ENCODE measurements around the gene BIRC5. TPM values are rescaled to one million over a fixed set of nuclear protein-coding genes. Genes with fewer than 3 reads are reported as not detected.
A peak's percentile ranks its signal among the peaks of the same experiment; 100 is the strongest.
"Not testable (repeated sequence)": the region's sequence is repeated elsewhere in the genome, so short reads cannot be mapped to it uniquely, and the experiment has no call there.

BIRC5 gene
- total RNA-seq, 3 donors from 2014 or later: 2.4 to 22.4 (median 4.7) TPM

DNA sequence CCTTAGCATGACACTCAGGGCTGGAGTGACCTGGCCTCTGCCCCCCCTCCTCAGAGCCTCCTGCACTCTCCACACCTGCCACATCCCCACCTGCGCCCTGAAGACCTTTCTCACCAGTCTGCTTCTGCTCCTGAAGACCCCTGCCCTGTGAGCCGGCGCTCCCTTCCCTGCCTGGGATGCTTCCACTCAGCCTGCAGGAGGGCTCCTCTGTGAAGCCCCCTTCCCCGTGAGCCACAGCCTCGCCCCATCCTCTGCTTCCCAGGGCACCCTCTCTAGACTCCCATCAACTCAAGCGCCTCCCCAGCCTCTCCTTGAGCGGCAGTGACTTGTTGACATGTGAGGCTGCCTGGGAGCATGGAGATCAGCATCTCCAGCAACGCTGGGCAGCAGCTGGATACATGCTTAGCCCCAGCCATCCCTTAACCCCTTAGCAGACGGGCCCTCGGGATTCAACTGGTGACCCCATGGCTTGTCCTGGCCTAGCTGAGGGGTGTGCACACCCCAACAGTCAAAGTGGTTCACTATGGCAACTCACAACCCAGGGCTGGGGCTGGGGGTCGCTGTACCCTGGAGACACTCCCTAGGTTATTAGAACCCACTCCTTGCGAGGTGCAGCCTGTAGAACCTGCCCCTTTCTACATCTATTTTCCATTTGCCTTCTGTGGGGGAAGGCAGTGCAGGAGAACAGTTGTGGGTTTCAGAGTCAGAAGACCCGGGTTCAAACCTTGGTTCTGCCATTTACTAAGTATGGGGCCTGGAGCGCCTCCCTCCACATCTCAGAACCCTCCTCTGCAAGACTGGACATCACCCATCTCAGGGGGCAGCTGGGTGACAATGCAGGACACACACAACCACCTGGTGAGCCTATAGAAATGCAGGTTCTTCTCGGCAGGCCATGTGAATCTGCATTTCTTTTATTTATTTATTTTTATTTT, 38.9 kb downstream of the BIRC5 start:
- Histone ChIP-seq H3K4me1 (ENCODE audit: low read depth) (peaks cover 21% of the 10 kb centered on the region), H3K4me3 (no peak overlapping the region), H3K9me3 (no peaks in the 10 kb centered on the region), H3K36me3 (ENCODE audit: low read depth) (no peaks in the 10 kb centered on the region)
- intact Hi-C loops (cut with DNase I, micrococcal nuclease): loop anchor here in 1 of 2 donors (10.0 kb wide), 1 partner anchor 172 kb away; no protein-coding TSS in a partner anchor
- ATAC-seq (no peak), DNase-seq (no peak)
- no peak for TF ChIP-seq CTCF (IDR thresholded peaks at IDR 0.05)

DNA sequence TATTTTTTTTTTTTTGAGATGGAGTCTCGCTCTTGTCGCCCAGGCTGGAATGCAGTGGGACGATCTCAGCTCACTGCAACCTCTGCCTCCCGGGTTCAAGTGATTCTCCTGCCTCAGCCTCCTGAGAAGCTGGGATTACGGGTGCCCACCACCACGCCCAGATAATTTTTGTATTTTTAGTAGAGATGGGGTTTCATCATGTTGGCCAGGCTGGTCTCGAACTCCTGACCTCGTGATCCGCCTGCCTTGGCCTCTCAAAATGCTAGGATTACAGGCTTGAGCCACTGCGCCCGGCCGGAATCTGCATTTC, 39.5 kb downstream of the BIRC5 start:
- not testable (repeated sequence) for DNase-seq; H3K4me3 ChIP-seq; H3K9me3 ChIP-seq; H3K36me3 ChIP-seq (ENCODE audit: low read depth); ATAC-seq
- intact Hi-C loops (cut with DNase I, micrococcal nuclease): loop anchor here in 1 of 2 donors (10.0 kb wide), 1 partner anchor 171 kb away; no protein-coding TSS in a partner anchor
- peaks cover 21% of the 10 kb centered on the region for H3K4me1 ChIP-seq (ENCODE audit: low read depth)

GRCh38 chr17:78253946-78254672, 40.1 kb downstream of the BIRC5 start:
- H3K9me3 ChIP-seq: no peaks in the 10 kb centered on the region
- no peak for TF ChIP-seq CTCF (IDR thresholded peaks at IDR 0.05)
- H3K36me3 ChIP-seq (ENCODE audit: low read depth): no peaks in the 10 kb centered on the region
- peak overlapping the region; percentile 94 for H3K4me3 ChIP-seq
- intact Hi-C loops (cut with DNase I, micrococcal nuclease): loop anchor here in 1 of 2 donors (10.0 kb wide), 1 partner anchor 171 kb away; no protein-coding TSS in a partner anchor
- ATAC-seq: peak; percentile 73
- peaks cover 21% of the 10 kb centered on the region for H3K4me1 ChIP-seq (ENCODE audit: low read depth)
- DNase-seq: peak; percentile 91 to 92 (median 92)

DNA sequence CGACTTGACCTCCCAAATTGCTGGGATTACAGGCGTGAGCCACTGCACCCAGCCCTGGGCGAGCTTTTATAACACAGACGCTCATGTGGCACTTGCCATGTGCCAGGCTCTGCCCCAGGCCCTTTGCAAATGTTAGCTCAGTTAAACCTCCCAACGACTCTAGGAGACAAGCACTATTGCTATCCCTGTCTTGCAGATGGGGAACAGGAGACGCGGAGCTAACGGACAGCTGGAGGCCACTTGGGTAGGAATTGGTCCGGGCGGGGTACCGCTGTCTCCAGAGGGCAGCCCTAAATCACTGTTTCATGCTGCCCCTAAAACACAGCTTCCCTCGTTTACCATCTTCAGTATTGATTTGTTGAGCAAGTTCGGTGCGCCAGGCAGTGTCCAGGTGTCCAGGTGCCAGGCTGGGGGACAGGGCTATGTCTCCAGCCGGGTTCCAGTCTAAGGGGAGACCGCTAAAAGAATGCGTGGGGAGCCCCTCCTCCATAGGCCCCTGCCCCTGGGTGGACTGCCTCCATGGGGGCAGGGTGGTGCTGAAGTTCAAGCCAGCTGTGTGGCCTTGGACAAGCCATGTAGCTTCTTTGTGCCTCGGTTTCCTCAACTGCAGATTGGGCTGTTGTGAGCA, 41.1 kb downstream of the BIRC5 start:
- ATAC-seq: no peak

DNA sequence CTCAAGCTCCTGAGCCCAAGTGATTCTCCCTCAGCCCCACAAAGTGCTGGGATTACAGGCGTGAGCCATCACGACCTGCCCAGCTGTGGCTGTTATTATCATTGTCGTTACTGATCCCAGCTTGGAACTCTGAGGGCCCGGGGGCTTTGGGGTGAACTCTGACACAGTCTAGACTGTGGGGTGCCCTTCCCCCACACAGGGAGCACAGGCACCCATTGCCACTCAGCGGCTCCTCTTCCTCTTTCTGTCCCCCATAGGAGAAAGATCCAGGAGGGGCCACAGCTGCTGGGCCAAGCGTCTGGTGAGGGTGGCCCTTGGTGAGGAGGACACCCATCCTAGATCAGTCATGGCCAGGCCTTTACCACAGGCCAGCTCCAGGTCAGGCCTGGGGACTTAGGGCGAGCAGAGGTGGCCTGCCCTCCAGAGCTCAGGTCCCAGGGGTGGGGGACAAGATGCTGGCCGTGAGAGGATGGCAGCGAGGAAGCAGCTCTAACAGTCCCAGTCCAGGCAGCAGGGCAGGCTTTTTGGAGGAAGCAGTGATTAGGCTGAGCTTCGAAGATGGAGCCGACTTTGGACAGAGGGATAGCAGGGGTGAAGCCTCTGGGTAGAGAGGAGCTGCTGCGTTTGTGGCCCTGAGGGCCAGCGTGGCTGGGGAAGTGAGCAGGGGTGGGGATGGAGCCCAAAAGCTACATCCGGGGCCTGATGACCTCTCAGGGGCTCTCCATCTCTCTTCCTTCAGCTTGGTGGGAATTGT, 42.1 kb downstream of the BIRC5 start:
- ATAC-seq: no peak
- H3K36me3 ChIP-seq (ENCODE audit: low read depth): no peaks in the 10 kb centered on the region
- H3K4me3 ChIP-seq: no peak overlapping the region
- TF ChIP-seq CTCF (IDR thresholded peaks at IDR 0.05): no peak
- intact Hi-C loops (cut with DNase I, micrococcal nuclease): loop anchor here in 1 of 2 donors (10.0 kb wide), 1 partner anchor 169 kb away; no protein-coding TSS in a partner anchor
- H3K9me3 ChIP-seq: no peaks in the 10 kb centered on the region
- DNase-seq: no peak
- H3K4me1 ChIP-seq (ENCODE audit: low read depth): peaks cover 15% of the 10 kb centered on the region

More for the DNA sequence above, 41.1 kb downstream of the BIRC5 start:
- Histone ChIP-seq H3K4me3 (no peak overlapping the region), H3K4me1 (ENCODE audit: low read depth) (peaks cover 21% of the 10 kb centered on the region), H3K9me3 (no peaks in the 10 kb centered on the region), H3K36me3 (ENCODE audit: low read depth) (no peaks in the 10 kb centered on the region)
- no peak for TF ChIP-seq CTCF (IDR thresholded peaks at IDR 0.05)
- intact Hi-C loops (cut with DNase I, micrococcal nuclease): loop anchor here in 1 of 2 donors (10.0 kb wide), 1 partner anchor 170 kb away; no protein-coding TSS in a partner anchor
- no peak for DNase-seq

Data from mucosa of descending colon (tissue), 3 donors.